GM23338 (cell line): ENCODE results near the gene MCHR2.

Source experiments
- CTCF ChIP-seq, 2 experiments: fragments of 200-600 bp in 1 of 2; sonication (generic) in 1 of 2; conservative IDR thresholded peaks; 2 replicates each; pipeline versions ENCODE4 v1.5.1 to v1.6.1; 2016 to 2017; ENCODE audit warnings: antibody characterized with exemption in 2 of 2, low read depth in 2 of 2, mild to moderate bottlenecking in 2 of 2, moderate library complexity in 1 of 2
- ZNF114 ChIP-seq: fragments of 250-450 bp; sonication (Bioruptor Pico); IDR thresholded peaks from 2 replicates; pipeline ENCODE4 v1.5.0; 2020; ENCODE audit warnings: mild to moderate bottlenecking, moderate library complexity

DNA sequence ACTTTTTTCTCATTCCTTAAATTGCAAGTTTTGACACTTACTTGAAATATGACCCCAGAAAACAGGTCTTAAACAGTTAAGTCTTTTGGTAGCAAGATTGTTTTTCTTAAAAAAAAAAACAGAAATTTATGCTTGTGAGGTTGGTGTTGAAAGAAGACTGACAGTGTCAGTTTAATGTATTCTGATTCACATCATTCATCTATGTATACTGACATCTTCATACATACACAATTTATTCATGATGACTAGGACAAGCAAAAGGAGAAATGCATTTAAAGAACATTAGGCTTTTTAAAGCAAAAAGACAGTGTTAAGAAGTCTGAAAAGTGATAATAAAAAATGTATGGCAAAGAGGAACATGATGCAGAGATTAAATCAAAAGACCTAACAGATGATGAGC, 27.0 kb downstream of the MCHR2 start:
- TF ChIP-seq CTCF (conservative IDR thresholded peaks at IDR 0.05; ENCODE audit: low read depth in 2 of 2) (no peak), ZNF114 (no peak)
